HG02763 (cell line): ENCODE data around the gene TMEM198.

Source experiments
- ATAC-seq: cut with Tn5 transposase; IDR thresholded peaks from one replicate; pipeline ENCODE4 v1.9.1; 2021; ENCODE audit warnings: mild to moderate bottlenecking, moderate library complexity; ENCODE audit not compliant: unreplicated experiment

TMEM198 gene

DNA sequence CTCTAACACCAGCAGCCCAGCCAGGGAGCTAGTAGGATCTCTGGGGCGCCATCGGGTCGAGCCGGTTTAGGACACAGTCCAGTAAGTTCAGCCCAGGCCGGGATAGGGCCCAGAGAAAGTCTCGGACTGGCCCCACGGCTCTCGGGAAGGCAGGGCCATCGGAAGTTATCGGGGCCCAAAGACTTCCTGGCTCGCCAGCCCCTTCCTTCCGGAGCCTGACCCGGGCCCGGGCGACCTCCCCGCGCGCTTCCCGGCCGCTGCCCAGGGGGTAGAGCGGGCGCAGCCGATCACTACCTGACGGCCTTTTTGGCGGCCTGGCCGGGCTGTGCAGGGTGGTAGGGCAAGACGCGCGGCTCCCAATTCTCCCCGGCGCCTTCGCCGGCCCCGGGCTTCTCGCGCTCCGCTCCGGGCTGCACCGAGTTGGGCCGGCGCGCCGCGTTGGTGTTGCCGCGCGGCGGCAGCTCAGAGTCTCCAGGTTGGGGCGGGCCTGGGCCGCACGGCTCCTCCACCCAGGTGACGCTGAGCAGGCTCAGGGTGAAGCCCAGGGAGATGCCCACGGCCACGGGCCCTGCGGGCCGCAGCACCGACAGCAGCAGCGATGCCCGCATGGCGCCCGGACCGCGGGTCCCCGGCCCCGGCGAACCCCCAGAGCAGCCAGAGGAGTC, 765 bp upstream of the TMEM198 start:
- peak; percentile 25 for ATAC-seq

DNA sequence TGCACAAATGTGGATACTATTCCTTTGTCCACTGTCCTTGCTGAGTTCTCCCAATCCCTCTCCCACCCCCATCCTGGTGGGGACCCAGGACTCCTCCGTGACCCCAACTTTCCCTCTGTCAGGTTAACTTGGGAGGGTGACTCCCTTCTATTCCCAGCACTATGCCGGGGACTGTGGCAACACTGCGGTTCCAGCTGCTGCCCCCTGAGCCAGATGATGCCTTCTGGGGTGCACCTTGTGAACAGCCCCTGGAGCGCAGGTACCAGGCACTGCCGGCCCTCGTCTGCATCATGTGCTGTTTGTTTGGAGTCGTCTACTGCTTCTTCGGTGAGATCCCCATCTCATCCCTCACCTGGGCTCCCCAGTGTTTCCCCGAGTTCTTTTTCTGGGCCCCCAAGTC, 739 bp downstream of the TMEM198 start:
- ATAC-seq = no peak

DNA sequence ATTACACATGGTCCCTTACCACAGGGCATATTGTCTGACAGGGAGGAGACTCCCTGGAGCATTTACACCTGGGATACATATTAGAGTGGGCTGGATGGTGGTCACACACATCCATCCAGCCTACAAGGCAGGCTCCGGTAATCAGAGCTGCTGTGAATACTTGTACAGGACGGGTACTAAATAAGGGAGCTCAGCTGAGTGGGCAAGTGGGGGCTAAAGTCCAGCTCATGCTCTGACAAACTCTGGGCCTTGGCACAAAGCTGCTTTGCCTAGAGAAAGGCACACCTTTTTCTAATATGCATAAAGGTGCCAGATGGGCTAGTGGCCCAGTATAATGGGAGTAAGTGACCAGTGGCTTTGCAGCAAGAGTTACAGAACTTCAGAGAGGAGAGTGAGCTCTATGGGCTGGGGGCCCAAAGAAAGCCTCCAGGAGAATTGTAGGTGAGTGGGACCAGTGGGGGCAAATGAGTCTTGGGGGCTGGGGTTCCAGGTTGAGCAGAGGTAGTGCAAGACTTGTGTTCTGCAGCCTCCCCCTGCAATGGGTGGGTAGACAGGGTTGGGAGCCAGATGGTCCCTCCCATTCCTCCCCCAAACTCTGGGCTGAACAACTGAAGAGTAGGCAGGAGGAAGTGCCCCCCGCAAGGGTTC, 1.6 kb downstream of the TMEM198 start:
- no peak for ATAC-seq

DNA sequence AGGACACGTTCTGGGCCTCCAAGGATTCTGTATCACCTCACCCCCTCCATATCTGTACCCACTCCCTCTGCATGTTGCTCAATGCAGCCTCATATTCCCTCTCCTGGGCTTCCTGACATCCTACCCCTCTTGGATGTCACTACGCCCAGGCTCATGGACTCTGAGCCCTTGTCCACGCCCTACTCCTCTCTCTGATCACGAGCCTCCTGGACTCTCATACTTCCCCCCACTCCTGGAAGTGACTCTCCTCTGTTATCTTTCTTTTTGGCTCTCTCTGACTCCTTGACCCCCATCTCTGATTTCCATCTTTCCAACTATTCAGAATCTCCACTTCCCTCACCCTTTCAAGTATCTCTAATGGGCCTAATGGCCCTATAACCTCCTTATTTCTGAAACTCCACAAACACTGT, 2.1 kb downstream of the TMEM198 start:
- ATAC-seq = no peak

DNA sequence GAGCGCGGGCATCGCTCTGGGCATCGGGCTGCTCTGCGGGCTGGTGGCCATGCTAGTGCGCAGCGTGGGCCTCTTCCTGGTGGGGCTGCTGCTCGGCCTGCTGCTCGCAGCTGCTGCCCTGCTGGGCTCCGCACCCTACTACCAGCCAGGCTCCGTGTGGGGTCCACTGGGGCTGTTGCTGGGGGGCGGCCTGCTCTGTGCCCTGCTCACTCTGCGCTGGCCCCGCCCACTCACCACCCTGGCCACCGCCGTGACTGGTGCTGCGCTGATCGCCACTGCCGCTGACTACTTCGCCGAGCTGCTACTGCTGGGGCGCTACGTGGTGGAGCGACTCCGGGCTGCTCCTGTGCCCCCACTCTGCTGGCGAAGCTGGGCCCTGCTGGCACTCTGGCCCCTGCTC, 3.8 kb downstream of the TMEM198 start:
- no peak for ATAC-seq

DNA sequence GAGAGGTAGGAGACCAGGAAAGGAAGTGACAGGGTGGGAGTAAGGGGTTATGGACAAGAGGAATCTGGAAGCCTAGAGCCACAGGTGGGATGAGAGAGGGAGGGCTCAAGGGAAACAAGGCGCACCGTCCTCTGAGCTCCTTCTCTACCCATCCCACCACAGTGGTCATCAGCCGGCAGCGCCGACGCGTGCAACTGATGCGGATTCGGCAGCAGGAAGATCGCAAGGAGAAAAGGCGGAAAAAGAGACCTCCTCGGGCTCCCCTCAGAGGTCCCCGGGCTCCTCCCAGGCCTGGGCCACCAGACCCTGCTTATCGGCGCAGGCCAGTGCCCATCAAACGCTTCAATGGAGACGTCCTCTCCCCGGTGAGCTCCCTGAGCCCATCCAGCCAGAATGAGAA, 5.2 kb downstream of the TMEM198 start:
- no peak for ATAC-seq

DNA sequence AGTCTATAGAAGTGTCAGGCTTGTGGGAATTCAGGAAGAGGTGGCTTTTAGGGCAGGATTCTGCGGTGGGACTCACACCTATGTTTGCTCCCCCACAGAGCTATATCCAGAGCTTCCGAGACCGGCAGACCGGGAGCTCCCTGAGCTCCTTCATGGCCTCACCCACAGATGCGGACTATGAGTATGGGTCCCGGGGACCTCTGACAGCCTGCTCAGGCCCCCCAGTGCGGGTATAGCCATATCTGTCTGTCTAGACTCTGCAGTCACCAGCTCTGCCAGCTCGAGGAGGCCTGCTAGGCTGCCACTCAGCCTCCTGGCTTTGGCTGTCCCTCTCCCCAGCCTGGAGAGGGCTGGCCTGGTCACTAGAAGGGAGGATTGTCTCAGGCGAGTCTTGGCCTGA, 5.8 kb downstream of the TMEM198 start:
- no peak for ATAC-seq

DNA sequence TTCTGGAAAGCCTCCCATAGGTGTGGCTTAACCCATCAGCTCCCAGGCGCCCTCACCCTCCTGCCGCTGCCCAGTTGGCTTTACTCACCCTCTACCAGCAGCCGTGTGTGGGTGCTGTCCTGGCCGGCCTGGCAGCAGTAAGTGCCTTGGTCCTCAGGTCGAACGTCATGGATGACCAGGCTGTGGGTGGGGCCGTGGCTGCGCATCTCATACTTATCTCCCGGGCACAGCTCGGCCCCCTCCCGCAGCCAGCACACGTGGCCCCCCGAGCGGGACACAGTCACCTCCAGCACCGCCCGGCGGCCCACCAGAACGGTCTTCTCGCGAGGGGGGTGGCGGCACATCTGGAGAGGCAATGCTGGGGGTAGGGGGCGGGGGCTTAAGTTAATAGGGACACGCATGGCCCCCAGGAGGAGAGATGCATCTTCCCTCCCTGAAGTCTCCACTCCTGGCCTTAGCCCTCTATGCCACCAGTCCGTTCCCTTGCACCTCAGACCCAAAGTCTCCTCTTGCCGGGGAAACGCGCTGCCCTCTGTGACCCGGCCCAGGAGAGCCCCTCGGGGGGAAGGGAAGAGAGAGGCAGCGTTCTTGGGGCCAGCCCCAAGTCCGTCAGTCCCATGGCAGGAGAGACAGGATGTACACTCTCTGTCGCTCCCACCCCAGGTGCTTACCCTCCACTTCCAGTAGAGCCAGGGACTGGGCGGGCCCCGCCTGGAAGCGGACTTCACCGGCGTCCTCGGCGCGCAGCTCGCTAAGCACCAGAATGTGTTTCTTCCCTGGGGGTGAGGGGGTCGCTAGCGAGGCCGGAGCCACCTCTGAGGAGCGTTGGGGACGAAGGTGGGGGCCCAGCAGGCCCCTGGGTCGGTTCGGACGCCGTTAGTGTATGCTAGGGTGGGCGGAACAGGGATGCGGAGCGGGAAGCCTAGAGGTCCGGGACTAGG, 7.9 kb downstream of the TMEM198 start:
- ATAC-seq = peak; percentile 18

DNA sequence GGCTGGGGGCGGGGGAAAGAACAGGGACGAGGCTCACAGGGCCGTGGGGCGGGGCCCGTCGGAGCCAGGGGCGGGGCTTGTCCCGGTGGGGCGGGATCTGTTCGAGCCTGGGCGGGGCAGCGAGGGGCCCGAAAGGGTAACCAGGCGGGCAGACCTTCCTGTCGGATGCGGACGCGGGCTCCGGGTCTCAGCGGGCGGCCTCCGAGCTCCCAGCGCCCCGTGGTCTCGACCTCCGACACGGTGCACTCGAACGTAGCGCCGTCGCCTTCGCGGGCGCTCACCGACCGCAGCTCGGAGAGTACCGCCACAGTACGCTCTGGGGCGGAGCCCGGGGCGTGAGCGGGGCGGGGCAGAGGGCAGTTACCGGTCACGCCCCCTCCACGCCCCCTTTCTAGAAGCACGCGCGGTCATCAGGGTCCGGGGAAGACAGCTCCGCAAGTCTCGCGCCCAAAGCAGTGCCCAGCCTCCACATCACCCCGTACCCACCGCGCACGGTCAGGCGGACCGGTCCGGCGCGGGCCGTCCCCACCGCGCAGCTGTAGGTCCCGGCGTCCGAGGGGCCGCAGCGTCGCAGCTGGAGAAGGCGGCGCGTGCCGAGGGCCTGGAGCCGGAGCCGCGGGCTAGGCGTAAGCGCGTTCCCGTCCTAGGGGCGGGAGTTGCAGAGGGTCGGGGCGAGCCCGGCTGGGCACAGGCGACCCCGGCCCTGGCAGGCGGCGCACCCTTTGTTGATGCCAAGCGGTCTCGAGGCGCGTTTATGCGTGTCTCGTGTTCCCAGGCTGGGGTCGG, 8.7 kb downstream of the TMEM198 start:
- ATAC-seq = peak; percentile 82

DNA sequence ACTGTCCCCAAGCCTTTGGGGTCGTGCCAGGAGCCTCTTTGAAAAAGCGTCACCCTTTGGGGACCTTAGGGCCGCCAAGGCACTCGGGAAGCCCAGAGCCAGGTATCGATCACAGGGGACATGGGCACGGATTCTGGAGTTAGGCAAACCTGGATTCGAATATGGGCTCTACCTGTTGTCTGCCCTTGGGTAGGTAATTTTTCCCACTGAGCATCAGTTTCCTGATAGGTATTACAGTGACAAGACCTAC, 9.3 kb downstream of the TMEM198 start:
- ATAC-seq = no peak

DNA sequence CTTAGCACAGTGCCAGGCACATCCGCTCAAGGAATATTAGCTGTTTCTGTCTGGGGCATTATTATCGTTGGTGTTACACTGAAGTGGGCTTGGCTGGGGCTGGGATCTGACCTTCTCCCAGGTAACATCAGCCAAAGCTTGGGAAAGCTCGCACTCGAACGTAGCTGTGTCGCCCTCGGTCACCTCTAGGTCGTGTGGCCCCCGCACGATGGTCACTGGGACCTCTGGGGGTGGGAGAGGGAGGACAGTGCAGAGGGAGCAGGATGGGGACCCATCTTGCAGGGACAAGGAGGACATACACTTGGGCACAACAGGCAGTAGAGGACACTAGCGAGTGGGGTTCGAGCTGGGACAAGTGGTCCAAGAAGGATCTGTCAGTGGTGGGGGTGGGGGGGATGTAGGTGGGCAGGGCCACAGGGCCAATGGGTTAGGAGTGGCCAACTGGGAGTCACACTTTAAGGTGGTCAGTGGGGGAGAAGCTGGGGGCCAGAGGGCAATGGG, 9.7 kb downstream of the TMEM198 start:
- ATAC-seq = no peak

DNA sequence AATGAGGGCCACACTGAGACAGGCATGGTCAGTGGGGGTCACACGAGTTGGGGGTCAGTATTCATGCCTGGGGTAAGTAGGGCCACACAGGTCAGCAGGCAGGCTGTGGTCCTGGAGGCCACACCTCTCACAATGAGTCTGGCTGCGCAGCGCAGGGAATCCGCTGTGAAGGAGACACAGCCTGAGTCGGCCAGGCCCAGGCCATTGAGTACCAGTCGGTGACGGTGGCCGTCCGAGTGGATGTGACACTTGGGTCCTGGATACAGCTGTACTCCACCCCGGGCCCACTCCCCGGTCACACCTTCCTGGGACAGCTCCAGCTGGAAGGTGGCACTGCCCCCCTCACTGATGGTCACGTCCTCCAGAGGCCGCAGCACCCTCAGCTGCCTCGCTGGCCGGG, 10.5 kb downstream of the TMEM198 start:
- ATAC-seq = no peak

DNA sequence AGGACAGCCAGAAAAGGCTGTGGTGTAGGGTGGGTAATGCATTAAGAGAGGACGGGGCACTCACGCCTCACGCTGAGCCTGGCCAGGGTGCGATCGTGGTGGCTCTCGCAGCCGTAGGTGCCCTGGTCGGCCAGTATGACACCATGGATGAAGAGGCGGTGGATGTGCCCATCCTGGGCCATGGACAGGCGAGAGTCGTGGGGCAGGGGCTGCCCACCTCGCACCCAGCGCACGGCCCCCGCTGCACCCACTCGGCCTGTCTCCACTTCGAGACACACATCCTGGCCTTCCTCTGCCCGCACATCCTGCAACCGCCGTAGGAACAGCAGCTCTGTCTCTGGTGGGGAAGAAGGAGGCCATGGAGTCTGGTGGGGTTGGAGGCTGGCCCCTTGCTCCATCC, 12.1 kb downstream of the TMEM198 start:
- no peak for ATAC-seq

DNA sequence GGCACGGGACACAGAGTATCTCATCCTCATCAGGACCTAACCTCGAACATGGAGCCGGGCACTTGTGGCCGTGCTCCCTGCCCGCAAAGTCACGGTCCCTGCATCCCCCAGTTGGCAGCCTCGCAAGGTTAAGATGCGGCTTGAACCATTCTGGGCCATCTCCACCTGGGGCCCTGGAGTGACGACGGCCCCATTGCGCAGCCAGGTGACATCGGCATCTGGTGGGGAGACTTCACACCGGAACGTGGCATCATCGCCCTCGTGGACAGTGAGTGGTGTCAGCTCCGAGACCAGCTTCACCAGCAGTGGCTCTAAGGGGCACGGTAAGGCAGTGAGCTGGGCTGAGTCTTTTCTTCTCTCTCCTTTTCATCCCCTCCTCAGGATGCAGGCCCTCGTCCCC, 12.6 kb downstream of the TMEM198 start:
- ATAC-seq = no peak

DNA sequence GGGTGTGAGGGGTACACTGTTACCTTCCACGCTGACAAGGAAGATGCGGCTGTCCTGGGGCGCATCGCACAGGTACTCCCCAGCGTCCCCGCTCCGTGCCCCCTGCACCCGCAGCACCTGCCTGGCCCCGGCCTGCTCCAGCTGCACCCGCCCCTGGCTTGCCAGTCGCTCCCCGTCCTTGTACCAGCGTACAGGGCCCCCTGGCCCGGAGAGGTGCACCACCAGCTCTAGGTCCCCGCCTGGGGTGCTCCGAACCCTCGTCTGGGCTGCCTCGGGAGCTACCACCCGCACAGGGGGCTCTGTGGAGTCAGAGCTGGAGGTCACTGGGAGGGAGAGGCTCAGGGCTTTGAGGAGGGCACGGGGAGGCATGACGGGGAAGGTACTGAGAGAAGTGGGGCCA, 13.5 kb downstream of the TMEM198 start:
- ATAC-seq = no peak

DNA sequence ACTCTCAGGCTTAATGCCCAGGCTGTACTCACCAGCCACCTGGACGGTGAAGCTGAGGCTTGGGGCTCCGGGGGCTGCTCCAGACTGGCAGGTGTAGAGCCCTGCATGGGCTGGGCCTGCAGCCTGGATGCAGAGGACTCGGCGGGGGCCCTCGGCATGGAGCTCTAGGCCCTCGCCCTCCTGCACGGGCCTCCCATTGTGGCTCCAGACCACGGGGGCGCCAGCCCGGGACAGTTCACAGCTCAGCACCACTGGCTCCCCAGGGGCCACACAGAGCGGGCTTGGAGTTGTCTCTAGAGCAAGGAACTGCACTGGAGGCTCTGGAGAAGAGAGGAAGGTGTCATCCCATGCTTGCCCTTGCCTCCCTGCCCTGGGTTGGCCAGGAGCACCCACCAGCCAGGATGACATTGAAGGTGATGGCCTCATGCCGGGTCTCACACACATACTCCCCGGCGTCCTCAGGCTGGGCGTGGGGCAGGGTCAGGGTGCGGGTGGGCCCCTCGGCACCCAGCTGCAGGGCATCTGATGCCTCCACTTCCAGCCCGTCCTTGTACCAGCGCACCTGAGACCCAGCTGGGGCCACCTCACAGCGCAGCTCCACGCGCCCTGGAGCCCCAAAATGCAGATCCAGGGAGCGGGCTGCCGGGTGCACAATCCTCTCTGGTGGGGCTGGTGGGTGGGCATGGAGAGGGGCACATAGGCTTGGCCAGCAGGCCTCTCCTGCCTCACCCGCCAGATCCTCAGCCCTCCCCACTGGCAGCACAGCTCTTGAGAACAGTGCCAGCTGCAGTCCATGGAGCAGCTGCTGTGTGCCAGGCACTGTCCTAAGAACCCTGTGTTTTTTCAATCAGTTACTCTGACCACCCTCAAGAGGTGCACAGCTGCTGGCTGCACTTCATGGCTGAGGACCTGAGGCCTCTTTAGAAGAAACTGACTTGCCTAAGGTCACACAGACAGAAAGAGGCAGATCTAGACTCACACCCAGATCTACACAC, 14.3 kb downstream of the TMEM198 start:
- ATAC-seq = no peak

DNA sequence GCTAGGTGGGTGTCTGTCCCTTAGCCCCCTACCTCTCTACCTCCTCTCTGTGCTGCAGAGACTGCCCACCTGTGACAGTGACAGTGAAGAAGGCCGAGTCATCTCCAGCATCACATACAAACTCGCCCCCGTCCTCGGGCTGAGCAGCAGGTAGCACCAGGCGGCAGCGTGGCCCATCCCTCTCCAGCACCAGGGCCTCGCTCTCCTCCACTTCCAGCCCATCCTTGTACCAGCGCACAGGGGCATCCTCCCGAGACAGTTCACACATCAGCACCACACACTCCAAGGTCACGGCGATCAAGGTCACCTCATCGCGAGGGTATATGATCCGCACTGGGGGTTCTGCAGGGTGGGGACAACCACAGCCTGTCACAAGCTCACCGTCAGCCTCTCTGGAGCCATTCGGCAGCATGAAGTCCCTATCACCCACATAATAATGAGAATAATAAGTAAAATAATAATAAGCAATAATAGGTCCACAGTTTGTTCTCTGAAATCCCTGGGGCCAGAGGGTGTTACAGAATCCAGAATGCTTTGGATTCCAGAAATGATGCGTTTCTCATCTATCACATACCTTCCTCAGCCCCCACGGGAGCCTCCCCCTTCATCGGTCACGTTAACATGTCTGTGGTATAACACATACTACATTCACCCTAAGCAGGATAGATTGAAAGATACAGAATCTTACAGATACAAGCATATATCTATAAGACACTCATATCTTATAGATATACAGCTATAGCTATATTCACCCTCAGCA, 15.5 kb downstream of the TMEM198 start:
- no peak for ATAC-seq

DNA sequence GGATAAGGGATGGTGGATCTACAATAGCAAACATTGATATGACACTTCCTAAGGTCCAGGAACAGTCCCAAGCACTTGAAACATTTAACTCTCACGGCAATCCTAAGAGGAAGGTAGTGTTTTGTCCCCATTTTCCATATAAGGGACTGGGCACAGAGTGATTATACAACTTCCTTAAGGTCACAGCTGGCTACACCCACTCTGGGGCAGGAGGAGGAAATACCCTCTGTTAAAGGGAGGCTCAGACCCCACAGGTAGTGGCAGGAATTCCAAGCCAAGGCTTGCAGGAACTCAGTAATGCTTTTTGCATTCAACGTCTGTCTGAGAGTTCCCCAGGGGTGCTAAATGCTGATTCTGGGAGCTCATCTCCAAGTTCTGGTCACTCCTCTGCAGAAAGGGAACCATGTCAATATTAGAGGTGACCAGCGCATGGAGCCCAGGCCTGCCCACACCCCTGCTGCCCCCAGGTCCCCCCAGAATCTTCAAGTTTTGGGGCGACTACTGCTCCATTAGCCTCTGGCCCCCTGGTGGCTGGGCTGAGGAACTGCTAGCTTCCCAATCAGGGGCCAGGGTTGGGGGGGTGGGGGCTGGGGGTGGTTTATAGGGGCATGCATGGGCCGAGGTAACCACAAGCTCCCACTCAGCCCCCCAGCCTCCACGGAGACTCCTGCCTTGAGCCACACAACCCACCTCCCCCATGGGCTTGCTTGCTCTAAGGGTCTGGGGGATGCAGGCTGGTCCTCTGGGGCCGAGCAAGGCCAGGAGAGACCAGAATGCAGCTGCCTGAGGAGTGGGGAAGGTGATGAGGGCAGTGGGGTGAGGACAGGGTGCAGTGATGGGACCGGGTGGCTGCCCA, 16.4 kb downstream of the TMEM198 start:
- no peak for ATAC-seq

DNA sequence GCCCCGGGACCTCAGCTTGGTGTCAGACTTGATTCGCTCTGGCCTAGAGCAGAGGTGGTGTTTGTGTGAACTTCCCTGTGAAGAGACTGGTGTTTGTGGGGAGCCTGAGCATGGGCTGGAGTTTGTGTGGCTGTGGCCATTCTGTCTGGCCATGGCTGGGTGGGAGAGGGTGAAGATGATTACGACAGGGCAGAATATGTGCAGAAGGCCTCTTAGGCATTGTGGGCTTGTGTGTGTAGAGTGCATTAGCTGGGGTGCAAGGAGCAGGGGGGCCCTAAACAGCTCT, 17.0 kb downstream of the TMEM198 start:
- ATAC-seq = no peak
